NK-92 (cell line): Measurements from ENCODE around the gene AHNAK.
"Not testable (repeated sequence)": the region's sequence is repeated elsewhere in the genome, so short reads cannot be mapped to it uniquely, and the experiment has no call there.

Source experiments
- DNase-seq: peaks from one replicate; lab custom pipeline; 2025; ENCODE audit not compliant: unreplicated experiment; lab: John Stamatoyannopoulos, UW

Gene AHNAK

DNA sequence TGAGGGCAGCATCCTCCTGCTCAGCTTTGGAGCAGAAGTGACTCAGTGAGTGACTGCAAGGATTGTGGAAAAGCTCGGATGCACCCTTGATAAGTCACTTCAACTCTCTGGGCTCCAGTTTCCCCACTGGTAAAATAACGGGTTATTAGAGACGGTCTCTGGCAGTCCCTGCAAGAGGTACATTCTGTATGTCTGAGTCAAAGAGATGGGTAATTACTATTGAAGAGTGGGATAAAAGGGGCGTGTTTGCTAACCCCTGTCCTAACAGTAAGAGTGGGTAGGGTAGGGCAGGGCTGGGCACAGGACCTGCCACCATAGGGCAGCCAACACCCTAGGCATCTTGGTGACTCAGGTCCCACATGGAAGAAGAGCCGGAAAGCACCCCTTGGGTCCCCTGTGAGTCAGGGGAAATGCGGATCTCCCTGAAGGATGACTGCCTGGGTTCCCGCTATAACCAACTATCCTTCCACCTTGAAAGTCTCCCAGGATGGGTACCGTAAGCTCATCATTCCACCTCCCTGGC is 7.3 kb upstream of the AHNAK start:
- no peak for DNase-seq

DNA sequence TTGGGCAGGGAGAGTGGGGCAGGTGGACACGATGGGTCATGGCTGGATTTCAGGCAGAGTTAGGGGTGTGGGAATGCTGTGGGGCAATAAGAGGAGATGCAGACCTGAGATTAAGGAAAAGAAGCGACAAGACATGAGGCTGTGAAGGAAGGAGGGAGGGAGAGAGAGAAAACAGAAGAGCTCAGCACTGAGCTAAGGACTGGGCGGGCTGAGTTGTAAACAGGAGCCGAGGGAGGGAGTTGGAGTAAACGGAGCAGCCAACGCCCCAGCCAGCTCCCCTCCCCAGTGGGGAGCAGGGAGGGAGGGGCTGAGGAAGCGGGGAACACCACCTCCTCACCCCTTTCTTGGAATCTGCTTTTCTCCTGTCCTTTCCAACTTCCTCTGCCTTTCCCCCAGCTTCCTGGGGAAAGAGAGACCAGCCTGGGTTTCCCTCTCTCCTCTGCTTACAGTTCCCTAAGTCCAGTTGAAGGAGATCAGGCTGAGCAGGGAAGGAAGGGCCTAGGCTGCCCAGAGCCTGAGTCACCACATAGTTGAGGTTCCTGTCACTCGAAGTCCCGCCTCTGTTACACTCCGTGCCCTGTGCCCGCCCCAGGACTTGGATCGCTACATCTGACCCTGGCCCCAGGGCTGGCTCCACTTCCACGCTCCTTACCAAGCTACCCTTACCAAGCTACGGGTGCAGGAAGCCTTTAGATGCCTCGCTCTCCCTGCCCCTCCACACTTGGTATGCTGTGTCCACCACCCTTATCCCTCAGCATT is 6.7 kb upstream of the AHNAK start:
- no peak for DNase-seq

DNA sequence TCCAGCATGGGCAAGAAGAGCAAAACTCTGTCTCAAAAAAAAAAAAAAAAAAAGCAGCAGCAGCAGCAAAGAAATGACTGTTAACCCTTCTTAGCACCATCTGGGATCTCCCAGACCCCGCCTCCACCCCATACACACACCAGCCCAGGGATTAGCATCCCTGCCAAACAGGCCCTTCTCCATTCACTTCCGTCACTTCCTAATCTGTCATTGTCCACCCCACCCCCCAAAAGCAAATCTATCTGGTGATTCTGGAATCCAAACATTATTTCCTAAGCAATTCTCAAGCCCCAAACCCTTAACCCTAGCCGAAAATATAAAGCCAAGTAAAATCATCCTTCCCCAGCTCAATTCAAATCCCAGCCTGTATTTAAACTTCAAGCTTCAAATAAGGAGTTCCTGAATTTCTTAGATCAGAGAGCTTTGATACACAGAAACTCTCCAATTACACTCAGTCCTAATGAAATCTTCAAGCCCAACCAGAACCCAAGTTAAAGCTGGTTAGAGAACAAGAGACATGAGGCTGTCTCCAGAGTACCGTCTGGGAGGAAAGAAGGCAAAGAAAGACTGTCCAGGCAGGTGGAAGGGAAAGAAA is 6.0 kb upstream of the AHNAK start:
- no peak for DNase-seq

DNA sequence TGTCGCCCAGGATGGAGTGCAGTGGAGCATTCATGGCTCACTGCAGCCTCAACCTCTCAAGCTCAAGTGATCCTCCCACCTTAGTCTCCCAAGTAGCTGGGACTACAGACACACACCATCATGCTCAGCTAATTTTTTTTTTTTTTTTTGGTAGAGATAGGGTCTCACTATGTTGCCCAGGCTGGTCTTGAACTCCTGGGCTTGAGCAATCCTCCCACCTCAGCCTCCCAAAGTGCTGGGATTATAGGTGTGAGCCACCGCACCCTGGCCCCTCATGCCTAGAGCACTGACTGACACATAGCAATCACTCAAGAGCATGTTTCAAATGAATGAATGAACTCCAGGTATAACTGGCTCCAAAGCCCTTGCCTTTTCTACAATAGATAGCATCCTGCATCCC is 3.9 kb upstream of the AHNAK start:
- not testable (repeated sequence) for DNase-seq

DNA sequence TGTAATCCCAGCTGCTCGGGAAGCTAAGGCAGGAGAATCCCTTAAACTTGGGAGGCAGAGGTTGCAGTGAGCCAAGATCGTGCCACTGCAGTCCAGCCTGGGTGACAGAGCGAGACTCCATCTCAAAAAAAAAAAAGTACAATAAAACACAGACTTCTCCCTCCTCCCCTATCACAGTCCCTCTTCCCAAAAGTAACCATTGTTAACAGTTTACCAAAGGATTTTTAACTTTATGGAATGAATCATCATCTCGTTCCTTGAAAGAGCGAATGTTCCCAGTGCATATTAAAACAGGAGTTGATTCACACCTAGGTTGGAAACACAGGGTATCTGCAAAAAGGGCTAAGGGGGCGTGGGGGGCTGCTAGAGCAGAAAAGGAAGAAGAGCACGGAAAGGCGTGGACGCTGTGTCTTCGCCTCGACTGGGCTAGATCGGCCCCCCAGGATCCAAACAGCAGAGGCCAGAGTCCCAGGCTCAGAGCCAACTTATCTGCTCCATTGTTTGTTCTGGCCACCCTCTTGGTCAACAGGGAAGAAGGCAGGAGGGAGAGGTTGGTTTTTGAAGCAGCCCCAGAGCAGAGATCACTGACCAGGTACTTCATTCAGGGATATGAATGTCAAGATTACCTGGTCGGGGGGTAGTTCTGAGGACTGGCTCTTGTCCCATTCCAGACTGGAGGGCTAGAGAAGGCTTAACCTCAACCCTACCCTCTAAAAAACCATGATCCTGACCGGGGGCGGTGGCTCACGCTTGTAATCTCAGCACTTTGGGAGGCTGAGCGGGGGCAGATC is 2.1 kb upstream of the AHNAK start:
- no peak for DNase-seq

DNA sequence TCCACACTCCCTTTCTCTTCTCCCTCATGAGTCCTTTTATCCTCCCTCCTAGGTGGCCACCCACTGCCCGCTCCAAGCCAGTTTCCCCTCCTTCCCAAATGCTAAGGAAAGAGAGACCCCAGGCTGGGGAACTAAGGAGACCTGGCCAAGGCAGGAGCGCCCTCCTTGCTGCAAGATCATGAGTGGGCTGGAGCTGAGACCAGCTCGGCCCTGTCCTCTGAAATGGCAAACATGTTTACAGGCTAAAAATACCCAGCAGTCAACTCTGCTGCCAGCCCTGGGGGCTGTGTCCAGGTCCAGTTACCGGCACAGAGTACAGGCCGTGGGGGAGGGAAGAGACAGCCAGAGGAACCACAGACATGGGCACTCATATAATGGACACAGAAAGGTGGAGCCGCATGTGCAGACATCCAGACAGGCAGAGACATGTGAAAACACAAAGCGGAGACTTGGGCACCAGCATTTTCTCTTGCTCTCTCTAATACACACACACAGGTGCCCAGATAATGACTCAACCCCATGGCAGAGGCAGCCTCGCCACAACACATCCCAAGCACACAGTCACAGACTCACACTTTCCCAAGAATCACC is 1.2 kb upstream of the AHNAK start:
- no peak for DNase-seq

DNA sequence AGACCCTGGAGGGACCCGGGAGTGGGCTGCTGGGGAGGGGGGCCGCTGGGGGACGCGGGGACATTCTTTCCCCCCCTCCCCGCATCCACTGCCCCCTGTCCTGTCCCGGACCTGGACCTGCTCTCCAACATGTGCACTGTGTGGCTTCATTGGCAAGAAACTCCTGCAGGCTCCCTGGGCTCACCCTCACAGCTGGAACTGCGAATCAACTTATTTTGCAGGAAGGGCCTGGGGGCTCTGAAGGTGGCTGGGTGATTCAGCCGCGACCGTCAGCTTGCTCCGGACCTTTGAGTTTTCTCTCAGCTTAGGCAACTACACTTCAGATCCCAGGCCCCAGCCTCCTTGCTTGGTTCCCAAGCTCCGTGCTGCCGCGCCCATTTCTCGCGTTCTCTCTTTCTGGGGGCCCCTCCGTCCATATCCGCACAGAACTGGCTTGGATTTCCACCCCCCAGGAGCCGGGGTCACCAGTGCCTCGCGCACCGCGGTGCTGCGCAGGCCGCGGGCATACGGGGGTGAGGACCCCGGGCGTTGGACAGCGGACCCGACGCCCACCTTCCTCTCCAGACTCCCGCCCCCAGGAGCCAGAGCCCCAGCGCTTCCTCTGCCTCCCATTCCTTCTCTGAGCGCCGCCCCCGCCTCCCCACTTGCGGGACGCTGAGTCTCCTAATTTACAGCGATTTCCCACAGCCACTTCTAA is 471 bp upstream of the AHNAK start:
- DNase-seq, result no peak

DNA sequence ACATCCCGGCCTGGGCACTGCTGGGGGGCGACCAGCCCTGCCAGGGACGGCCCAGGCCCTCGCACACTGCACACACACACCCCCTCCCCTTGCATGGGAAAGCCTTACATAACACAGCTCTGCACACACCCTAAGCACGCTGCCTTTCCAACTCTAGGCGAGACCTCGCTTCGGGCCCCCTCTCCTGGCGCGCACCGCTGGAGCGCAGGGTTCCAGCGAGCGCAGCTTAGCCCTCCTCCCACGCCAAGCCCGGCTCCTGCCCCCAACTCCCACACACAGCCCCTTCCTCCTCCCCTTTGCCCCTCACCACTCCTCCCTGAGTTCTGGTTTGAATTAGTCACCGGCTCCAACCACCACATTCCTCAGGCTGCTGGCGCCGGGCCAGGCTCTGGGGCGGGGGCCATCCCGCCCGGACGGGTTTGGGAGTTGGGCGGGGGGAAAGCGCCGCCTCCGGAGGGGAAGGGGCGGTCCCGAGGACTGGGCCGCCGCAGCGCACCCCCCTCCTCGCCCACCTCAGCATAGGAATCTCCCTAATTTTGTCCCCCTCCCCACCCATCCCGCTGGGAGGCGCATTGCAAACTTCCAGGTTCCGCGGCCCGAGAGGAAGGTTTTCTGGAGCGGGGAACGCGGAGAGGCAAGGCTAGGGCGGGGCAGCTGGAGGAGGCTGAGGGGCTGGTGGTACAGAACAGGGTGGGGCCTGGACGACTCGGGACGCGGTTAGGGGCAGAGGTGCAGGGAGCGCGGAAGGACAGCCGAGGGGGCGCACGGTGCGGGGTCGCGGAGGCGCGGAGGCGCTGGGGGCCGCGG is 966 bp downstream of the AHNAK start:
- no peak for DNase-seq

DNA sequence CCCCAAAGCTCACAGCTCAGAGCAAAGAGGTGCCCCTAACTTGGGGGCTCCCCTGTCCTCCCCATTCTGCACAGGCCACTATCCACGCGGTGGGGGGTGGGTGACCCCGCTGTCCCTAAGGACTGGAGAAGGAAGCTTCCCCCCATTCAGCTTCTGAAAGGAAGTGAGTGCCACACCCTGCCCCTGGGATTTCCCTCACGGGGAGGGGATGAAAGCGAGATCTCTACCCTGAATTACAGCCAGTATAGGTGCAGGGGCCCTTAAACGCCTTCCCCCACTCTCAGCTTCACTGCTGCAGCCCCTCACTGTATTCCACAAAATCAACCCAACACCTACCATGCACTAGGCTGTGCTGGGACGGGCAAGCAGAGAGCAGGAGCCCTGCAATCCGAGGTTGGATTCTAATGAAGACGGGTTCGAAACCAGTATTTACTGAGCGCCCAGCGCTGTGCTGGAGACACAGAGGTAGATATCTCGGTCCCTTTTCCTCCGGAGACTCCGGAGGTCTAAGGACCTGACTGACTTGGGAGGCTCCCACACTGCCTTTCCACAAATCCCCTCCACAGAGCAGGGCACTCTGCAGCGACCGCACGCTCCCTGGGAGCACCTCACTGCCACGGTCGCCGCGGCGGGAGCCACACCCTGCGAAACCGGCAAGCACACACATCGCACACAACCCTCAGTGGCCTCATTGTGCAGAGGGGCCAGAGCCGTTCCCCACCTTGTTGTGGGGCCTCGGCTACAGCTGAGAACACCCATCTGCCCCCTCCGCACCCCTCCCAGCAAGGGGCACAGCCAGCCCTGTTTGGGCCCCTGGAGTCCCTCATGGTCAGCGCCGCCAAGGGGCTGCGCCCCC is 1.8 kb downstream of the AHNAK start:
- DNase-seq, result no peak

DNA sequence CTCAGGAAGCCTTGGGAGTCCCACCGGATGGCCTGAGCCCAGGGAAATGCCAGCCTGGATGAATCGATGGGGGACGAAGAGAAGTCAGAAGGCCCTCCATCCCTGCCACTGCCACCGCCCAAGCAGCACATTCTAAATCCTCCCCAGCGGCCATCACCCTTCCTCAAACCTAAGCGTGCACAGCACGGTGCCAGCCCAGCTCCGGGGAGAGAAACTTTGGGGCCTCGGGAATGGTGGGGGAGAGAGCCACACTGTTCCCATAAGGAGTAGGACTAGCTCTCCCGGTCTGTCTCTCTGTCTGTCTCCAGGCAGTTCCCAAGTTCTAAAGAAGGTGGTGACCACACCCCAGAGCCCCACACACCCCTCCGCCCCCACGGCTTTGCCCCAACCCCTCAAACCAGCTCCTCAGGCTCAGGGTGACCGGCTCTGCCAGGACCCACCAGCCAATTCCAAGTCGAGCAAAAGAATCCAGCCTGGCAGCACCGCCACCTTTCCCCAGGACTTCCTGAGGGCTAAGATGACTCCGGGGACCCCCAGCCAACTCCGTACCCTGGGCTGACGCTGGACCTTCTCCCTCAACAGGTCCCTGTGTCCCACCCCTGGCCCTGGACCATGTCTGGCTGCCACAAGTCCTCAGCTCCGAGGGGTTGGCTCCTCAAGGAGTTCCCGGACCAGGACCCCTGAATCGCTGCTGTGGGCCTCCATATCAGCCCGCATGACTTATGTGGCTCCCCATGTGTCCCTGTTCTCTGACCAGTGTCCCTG is 2.7 kb downstream of the AHNAK start:
- DNase-seq, result no peak

DNA sequence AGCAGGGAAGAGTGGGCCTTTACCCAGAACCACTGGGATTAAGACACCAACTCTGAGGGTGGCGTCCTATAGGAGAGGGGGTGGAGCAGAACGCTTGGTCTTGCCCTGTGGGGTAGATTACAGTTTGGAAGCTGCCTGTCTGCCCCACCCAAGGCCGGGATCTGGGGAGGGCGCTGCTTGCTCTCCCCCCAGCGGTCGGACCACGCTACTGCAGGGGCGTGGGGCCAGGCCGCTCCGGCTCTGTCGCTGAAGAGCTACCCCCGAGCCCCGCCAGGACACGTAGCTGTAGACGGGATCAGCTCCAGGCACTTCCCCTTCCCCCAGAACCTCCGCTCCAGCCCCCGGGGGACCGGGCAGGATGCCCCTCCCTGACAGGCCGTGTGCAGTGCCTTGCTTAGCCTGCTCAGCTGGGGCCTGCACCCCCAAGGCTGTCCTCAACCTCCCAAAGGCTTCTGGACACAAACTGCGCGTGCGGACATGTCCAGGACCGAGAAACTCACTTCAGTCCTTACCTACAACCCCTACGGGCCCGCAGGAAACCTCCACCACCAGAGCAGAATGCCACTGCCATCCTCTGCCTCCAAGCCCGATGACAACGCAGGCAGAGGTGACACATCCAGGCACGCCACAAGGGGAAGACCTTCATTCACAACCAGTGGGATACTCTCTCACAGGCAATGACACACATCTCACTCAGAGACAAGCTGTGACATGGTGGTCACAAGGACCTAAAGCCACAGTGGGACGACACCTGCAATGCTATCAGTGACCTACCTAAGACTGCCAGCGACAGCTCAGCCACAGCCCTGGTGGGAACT is 3.6 kb downstream of the AHNAK start:
- DNase-seq, result no peak

DNA sequence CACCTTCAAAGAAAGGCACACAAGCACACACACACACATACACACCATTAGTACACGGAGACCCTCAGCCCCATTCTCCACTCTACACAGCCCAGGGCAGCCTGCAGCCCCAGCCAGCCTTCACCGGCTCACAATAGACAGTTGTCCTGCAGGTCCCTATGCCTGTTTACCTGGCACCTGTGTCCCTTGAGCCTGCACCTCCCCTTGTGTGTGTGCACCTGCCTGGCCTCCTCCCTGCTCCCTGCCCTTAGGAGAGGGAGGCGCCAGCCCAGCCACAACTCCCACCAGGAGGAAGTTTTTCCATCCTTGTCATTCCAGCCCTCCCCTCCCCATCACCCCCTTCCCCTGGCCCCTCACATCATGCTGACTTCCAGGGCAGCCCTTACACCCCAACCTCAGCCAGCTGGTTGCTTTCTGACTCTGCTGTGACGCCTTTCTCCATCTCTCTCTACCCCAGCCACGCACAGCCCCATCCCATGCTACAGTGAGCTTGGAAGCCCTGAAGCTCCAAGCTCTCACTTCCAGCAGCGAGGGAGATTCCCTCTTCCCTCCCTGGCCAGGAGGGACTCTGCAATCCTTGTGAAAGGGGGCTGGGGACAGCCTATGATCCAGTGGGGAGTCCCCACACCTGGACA is 4.4 kb downstream of the AHNAK start:
- DNase-seq, result no peak

DNA sequence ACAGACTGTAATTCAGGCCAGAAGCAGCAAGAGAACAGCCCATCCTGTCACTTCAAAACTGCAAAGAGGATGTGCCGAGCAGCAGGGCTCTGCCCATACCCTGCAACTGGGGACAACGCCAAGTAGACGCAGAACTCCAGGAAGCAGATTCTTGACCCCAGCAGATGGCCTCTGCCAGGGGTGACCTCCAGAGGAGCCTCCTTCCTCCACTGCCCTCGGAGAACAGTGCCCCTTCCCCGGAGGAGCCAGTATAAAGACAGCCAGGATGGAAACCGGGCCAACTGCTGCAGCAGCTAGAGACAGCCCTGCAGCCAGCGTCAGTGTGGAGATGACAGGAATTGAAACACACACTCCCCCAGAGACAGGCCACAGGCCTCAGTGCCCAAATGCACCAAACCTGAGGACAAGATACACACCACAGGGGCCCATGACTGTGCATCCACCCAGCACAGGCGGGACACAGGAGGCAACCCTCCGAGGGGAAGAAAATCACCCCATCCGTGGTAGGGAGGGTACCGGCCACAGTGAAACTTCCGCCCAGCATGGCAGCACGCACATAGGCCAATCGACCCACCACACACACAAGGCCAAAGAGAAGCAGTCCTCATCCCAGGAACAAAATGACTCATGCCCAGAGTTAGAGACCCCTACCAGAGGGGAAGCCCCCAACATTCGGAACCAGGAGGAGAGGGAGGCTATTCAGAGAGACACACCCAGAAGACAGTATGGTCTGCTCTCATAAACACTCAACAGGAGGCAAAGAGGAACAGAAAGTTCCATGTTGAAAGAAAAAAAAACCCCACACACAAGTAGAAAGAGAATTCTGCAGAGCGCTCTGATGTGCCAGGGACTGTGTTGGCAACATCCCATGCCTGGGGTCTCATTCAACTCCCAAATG is 5.6 kb downstream of the AHNAK start:
- no peak for DNase-seq

DNA sequence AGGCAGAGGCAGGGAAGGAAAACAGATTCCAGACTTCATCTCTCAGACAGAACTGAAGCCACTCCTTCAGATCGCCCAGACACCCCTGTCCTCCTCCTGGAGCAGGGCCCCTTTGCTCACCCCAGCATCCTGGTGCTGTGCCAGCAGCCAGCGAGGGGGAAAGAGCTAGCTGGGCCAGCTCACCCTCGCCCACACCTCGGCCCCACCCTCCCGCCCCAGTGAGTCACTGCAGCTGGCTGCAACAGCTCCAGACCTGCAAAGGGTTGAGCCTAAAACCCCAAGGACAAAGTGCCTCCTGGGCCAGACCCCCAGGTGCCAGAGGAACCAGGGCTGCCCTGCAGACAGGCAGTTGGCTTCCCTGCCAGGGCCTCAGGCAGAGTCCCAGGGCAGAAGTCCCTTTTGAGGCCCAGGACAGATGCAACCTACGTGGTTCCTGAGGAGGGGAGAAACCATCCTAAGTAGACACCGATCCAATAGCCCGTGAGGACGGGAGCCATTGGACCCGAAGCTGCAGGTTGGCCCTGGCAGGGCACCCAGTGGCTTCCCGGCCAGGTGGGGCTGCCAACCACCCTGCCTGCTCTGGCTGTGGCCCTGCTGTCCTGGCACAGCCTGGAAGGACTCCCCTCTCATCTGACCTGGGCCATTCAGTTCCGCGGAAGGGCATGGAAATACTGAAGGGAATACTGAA is 7.2 kb downstream of the AHNAK start:
- DNase-seq, result no peak

DNA sequence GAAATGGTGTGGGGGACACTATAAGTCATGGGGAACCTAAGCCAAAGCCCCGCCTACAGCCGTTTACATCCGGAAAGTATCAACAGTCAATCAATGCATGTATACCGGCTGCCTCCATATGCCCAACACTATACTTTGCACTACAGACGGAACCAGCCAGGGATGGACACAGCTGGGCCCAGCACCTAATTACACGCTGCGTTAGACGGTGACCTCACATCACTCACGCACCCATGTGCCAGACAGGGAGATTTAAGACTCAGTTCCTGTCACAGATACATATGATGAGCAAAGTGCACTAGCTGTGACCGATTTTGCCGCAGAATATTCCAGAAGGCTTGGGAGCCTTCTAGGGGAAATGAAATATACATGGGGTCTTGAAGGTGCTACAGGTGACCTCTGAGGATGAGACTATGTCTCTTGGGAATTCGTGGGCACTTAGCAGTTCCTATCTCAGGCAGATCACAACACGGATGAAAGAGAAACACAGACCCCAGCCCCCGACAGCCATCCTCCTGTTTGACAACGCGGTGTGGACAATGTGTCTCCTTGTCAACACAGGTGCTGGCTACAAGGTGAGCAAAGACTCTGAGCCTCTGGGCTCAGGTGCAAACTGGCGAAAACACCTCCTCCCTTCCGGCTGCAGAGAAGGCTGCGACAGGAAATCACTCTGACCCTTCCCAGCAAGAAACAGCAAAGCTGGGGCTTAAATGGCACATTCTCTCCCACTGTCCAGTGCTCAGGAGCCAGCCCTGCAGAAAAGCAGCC is 8.0 kb downstream of the AHNAK start:
- no peak for DNase-seq
